GM21529 (cell line): Measurements from ENCODE around the gene EVL.

Experiments used
- ATAC-seq: cut with Tn5 transposase; IDR thresholded peaks from one replicate; pipeline ENCODE4 v1.9.1; 2021; ENCODE audit not compliant: unreplicated experiment

The EVL gene

GRCh38 chr14:100081997-100082625 is 16.9 kb downstream of the EVL start:
- ATAC-seq, result no peak

- no peak for ATAC-seq
Observed at GRCh38 chr14:100082723-100083122, 17.5 kb downstream of the EVL start.

GRCh38 chr14:100083706-100084105 is 18.5 kb downstream of the EVL start:
- no peak for ATAC-seq

GRCh38 chr14:100084591-100084990 is 19.4 kb downstream of the EVL start:
- no peak for ATAC-seq

- ATAC-seq, result no peak
Observed at GRCh38 chr14:100085462-100085861, 20.2 kb downstream of the EVL start.

GRCh38 chr14:100086361-100086760 is 21.1 kb downstream of the EVL start:
- ATAC-seq, result no peak

GRCh38 chr14:100088226-100088625 is 23.0 kb downstream of the EVL start:
- ATAC-seq, result no peak

GRCh38 chr14:100091386-100091785 is 26.2 kb downstream of the EVL start:
- no peak for ATAC-seq

GRCh38 chr14:100092832-100093231 is 27.6 kb downstream of the EVL start:
- ATAC-seq, result no peak

- ATAC-seq, result no peak
Observed at GRCh38 chr14:100093319-100093718, 28.1 kb downstream of the EVL start.

- no peak for ATAC-seq
Observed at GRCh38 chr14:100096656-100097055, 31.4 kb downstream of the EVL start.

GRCh38 chr14:100098171-100098570 is 32.9 kb downstream of the EVL start:
- ATAC-seq, result no peak

GRCh38 chr14:100100032-100100703 is 34.9 kb downstream of the EVL start:
- no peak for ATAC-seq

GRCh38 chr14:100102156-100102785 is 37.0 kb downstream of the EVL start:
- no peak for ATAC-seq

GRCh38 chr14:100103250-100104005 is 38.2 kb downstream of the EVL start:
- no peak for ATAC-seq

- ATAC-seq, result no peak
Observed at GRCh38 chr14:100104006-100104352, 38.8 kb downstream of the EVL start.

- ATAC-seq, result no peak
Observed at GRCh38 chr14:100104523-100105300, 39.5 kb downstream of the EVL start.

- no peak for ATAC-seq
Observed at GRCh38 chr14:100105357-100106169, 40.3 kb downstream of the EVL start.

GRCh38 chr14:100106250-100107112 is 41.3 kb downstream of the EVL start:
- ATAC-seq, result no peak
